Measurements from ENCODE around the gene SERTM2. TPM values are rescaled to one million over a fixed set of nuclear protein-coding genes. Genes with fewer than 3 reads are reported as not detected.

The SERTM2 gene
- total RNA-seq, 4 donors from 2014 or later: 0.69 to 21.3 (median 7.9) TPM

GRCh38 chrX:111515298-111515697, 3.9 kb downstream of the SERTM2 start:
- no peaks in the 10 kb centered on the region for H3K4me1 ChIP-seq
- no peak for DNase-seq
- no peaks in the 10 kb centered on the region for H3K9me3 ChIP-seq
- TF ChIP-seq POLR2A (IDR thresholded peaks at IDR 0.05) (no peak), CTCF (IDR thresholded peaks at IDR 0.05) (no peak)
- H3K27ac ChIP-seq: no peak overlapping the region
- intact Hi-C loops (cut with DNase I; ENCODE audit: low total_unique reads): no loop called here
- H3K4me3 ChIP-seq: no peak overlapping the region
- no peaks in the 10 kb centered on the region for H3K36me3 ChIP-seq
- peaks cover 0 to 11% of the 10 kb centered on the region in 2 donors for H3K27me3 ChIP-seq

- Histone ChIP-seq H3K4me3 (no peak overlapping the region), H3K9me3 (no peaks in the 10 kb centered on the region), H3K27me3 (peaks cover 0 to 11% of the 10 kb centered on the region in 2 donors), H3K4me1 (no peaks in the 10 kb centered on the region), H3K27ac (no peak overlapping the region), H3K36me3 (no peaks in the 10 kb centered on the region)
- TF ChIP-seq CTCF (IDR thresholded peaks at IDR 0.05) (no peak), POLR2A (IDR thresholded peaks at IDR 0.05) (no peak)
- DNase-seq: no peak
- intact Hi-C loops (cut with DNase I; ENCODE audit: low total_unique reads): no loop called here
Measured at GRCh38 chrX:111518667-111519066, 7.2 kb downstream of the SERTM2 start.

- Histone ChIP-seq H3K36me3 (no peaks in the 10 kb centered on the region), H3K4me3 (no peak overlapping the region), H3K27ac (no peak overlapping the region), H3K9me3 (no peaks in the 10 kb centered on the region), H3K4me1 (no peaks in the 10 kb centered on the region), H3K27me3 (peaks cover 0 to 8% of the 10 kb centered on the region in 2 donors)
- no peak for TF ChIP-seq POLR2A (IDR thresholded peaks at IDR 0.05)
- no peak for TF ChIP-seq CTCF (IDR thresholded peaks at IDR 0.05)
- intact Hi-C loops (cut with DNase I; ENCODE audit: low total_unique reads): no loop called here
- no peak for DNase-seq
Measured at GRCh38 chrX:111519215-111519614, 7.8 kb downstream of the SERTM2 start.

- Histone ChIP-seq H3K27ac (no peak overlapping the region), H3K36me3 (no peaks in the 10 kb centered on the region), H3K4me1 (no peaks in the 10 kb centered on the region), H3K9me3 (no peaks in the 10 kb centered on the region), H3K27me3 (peaks cover 0 to 7% of the 10 kb centered on the region in 2 donors), H3K4me3 (no peak overlapping the region)
- intact Hi-C loops (cut with DNase I; ENCODE audit: low total_unique reads): no loop called here
- TF ChIP-seq POLR2A (IDR thresholded peaks at IDR 0.05) (no peak), CTCF (IDR thresholded peaks at IDR 0.05) (no peak)
- no peak for DNase-seq
Measured at GRCh38 chrX:111520506-111520905, 9.1 kb downstream of the SERTM2 start.

- no peaks in the 10 kb centered on the region for H3K36me3 ChIP-seq
- H3K4me1 ChIP-seq: no peaks in the 10 kb centered on the region
- no peak overlapping the region for H3K4me3 ChIP-seq
- H3K27me3 ChIP-seq: peaks cover 0 to 2% of the 10 kb centered on the region in 2 donors
- intact Hi-C loops (cut with DNase I; ENCODE audit: low total_unique reads): no loop called here
- no peaks in the 10 kb centered on the region for H3K9me3 ChIP-seq
- TF ChIP-seq CTCF (IDR thresholded peaks at IDR 0.05) (no peak), POLR2A (IDR thresholded peaks at IDR 0.05) (no peak)
- no peak for DNase-seq
- H3K27ac ChIP-seq: no peak overlapping the region
Measured at GRCh38 chrX:111521169-111521568, 9.7 kb downstream of the SERTM2 start.
